Upper lobe of left lung (tissue), 4 donors: ENCODE data around the gene TMEM91.

Experiments used
- CTCF ChIP-seq, 6 experiments: fragments of 450-650 bp in 4 of 6; fragments of 200-600 bp in 2 of 6; sonication (generic) in 2 of 6; IDR thresholded peaks; one replicate each; pipeline ENCODE4 v1.5.1; 2016 to 2019; ENCODE audit warnings: antibody characterized with exemption in 6 of 6
- EP300 ChIP-seq, 4 donors: sonication (generic); formaldehyde crosslinking; IDR thresholded peaks; one replicate each; pipeline ENCODE4 v1.5.1; 2017; ENCODE audit warnings: antibody characterized with exemption in 4 of 4, control low read depth in 2 of 4
- POLR2A ChIP-seq, 4 donors: fragments of 450-650 bp; IDR thresholded peaks; one replicate each; pipeline ENCODE4 v1.5.1; 2016 to 2017; ENCODE audit warnings: antibody characterized with exemption in 4 of 4, mild to moderate bottlenecking in 2 of 4
- POLR2AphosphoS5 ChIP-seq, 2 donors: sonication (generic); formaldehyde crosslinking; IDR thresholded peaks; one replicate each; pipeline ENCODE4 v1.5.1; 2017; ENCODE audit warnings: antibody characterized with exemption in 2 of 2

- TF ChIP-seq CTCF (IDR thresholded peaks at IDR 0.05) (no peak), POLR2A (IDR thresholded peaks at IDR 0.05) (no peak), EP300 (IDR thresholded peaks at IDR 0.05) (no peak), POLR2AphosphoS5 (IDR thresholded peaks at IDR 0.05) (no peak)
These were observed 31.9 kb downstream of the TMEM91 start for GRCh38 chr19:41408256-41408655.
